Measurements from ENCODE around the gene DTHD1.

- TF ChIP-seq CTCF (IDR thresholded peaks at IDR 0.05) (no peak), POLR2A (IDR thresholded peaks at IDR 0.05) (no peak)
Observed at GRCh38 chr4:36304138-36304681, 22.8 kb downstream of the DTHD1 start.
